Fibroblast of mammary gland (primary cell): ENCODE results near the gene OTOP2.

Experiments used
- DNase-seq: peaks from one replicate; pipeline ENCODE4 v3.0.0-alpha.2; 2010; ENCODE audit warnings: low read depth
- H3K4me3 ChIP-seq: 2 replicates; pipeline ENCODE4 v1.5.1; 2011; ENCODE audit warnings: low read depth, mild to moderate bottlenecking, low read length, moderate library complexity; ENCODE audit not compliant: control insufficient read depth
- TF ChIP-seq, protein P1 (sequence below): conservative IDR thresholded peaks from 2 replicates; pipeline ENCODE4 v1.5.1; 2011; ENCODE audit warnings: low read depth, low read length, inconsistent platforms; ENCODE audit not compliant: control insufficient read depth, insufficient read depth

OTOP2 gene

DNA sequence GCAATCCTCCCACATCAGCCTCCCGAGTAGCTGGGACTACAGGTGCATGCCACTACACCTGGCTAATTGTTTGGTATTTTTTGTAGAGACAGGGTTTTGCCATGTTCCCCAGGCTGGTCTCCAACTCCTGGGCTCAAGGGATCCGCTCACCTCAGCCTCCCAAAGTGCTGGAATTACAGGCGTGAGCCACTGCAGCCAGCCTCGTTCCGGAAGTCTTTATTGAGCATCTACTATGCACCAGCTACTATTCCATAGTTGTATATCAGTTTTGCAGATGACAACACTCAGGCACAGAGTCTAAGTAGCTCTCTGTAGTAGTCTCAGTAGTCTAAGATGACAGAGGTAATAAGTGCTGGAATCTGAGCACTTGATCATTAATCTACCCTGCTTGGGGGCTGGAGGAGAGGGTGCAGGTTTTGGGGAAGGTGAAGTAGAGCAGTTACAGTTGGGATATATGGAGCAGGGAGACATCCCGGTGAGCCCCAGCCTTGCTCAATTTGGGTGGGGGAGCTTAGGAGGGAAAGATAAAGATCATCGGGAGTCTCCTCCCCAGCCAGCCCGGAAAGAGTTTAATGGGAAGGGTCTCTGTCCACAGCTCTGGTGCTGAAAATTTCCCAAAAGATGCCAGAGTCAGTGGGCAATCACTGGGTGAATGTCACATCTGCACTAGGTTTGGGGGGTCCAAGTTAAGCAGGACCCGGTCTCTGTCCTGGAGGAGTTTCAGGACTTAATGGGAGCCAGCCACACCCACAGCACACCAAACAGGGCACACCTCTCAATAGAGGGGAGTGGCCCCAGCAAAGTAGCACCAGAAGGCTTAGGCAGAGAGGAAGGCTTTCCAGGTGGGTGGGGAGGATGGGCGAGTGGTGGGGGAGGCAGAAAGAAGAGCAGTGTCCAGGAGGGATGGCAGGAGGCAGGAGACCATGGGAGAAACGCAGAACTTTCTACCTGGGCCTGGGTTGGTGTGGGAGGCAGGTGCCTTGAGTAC lies 13.3 kb downstream of the OTOP2 start:
- no peak overlapping the region for H3K4me3 ChIP-seq
- TF ChIP-seq, protein P1, sequence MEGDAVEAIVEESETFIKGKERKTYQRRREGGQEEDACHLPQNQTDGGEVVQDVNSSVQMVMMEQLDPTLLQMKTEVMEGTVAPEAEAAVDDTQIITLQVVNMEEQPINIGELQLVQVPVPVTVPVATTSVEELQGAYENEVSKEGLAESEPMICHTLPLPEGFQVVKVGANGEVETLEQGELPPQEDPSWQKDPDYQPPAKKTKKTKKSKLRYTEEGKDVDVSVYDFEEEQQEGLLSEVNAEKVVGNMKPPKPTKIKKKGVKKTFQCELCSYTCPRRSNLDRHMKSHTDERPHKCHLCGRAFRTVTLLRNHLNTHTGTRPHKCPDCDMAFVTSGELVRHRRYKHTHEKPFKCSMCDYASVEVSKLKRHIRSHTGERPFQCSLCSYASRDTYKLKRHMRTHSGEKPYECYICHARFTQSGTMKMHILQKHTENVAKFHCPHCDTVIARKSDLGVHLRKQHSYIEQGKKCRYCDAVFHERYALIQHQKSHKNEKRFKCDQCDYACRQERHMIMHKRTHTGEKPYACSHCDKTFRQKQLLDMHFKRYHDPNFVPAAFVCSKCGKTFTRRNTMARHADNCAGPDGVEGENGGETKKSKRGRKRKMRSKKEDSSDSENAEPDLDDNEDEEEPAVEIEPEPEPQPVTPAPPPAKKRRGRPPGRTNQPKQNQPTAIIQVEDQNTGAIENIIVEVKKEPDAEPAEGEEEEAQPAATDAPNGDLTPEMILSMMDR, result no peak
- DNase-seq, result no peak

DNA sequence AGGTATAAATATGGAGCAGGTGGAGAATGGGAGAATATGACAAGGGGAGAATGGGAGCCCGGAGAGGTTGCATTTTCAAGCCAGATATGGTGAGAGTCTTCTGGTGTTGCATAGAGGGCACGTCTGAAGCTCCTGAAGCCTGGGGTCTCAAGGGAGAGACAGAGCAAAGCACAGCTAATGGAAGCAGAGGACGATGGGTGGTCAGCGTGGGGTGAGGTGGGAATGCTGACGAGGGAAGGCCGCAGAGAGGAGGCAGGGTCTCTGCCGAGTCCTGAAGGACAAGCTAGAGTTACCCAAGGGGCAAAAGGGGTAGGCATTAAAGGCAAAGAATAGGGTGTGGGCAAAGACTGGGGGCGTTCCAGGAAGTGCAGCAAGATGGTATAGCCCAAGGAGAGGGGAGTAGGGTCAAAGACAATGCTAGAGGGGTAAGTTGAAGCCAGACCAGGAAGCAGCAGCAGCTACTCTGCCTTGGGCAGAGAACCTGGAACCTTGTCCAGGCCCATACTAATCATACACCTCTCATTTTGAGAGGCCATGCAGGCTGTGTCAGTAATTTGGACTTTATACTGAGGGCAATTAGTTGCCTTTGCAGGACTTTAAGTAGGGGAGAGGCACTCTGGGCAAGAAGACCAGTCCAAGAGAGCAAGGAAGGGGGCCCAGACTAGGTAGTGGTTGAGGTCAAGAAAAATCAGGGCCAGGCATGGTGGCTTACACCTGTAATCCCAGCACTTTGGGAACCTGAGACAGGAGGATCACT lies 14.3 kb downstream of the OTOP2 start:
- H3K4me3 ChIP-seq, result no peak overlapping the region
- TF ChIP-seq, protein P1, result no peak
- no peak for DNase-seq

DNA sequence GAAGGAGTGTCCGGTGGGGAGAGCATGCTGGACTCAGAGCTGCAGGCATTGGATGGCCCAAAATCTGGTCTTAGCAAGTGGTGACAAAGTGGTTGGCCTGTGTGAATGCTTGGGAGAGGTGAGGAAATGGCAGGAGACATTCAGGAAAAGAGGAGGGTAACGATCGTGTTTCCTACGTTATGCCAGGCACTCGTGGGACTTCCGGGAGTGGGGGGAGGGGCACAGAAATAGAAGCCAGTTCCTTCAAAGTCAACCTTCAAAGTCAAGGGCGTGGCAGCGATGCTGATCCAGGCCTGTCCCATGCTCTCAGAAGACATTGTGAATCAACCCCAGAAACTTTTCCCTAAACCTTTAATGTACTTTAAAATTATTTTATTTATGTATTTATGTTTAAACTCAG lies 15.5 kb downstream of the OTOP2 start:
- no peak overlapping the region for H3K4me3 ChIP-seq
- no peak for DNase-seq
- TF ChIP-seq, protein P1, result no peak

DNA sequence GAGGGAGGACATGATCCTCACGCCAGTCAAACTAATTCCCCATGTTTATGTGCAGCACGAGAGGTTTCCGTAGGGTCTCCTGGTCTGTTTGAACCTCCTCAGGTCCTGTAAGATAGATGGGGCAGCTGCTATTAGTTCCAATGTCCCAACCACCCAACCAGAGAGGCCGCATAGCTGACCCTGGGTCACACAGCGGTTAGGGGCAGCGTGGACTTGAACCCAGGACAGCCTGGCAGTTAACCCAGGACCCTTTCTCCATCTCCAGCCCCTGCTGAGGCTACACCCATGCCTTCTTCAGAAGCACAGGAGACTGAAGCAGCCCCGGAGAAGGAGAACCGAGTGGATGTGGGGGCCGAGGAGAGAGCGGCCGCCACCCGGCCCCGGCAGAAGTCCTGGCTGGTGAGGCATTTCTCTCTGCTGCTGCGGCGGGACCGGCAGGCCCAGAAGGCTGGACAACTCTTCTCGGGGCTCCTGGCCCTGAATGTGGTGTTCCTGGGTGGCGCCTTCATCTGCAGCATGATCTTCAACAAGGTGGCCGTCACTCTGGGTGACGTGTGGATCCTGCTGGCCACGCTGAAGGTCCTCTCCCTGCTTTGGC lies 17.2 kb downstream of the OTOP2 start:
- no peak for DNase-seq
- no peak overlapping the region for H3K4me3 ChIP-seq
- TF ChIP-seq, protein P1, result no peak

DNA sequence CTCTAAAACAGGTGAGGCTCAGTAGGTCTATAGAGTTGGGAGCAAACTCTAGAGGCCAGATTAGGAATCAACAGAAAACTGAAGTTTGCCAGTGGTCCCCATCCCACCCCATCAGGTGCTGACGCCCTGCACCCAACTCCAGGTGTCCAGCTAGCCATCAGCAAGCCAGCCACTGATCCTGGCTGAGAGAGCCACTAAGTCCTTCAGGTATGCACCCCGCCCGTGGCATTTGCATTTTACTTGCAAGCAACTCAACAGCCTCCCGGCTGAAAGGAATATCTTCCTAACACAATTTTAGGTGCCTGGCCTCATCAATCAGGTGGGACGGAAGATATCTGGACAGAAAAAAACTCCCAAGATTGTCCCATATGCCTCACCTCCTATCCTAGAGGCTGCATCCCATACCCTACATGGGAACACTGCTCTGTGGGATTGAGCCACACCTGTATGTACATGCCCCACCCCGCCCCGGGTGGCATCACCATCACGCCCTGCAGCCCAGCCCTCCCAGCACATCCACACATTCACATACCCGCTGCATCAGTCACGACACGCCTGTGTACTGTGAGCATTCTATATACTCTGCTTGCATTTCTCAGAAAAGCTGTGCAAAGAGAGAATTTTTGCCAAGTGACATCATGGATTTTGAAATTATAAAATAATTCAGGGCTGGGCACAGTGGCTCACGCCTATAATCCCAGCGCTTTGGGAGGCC lies 19.9 kb downstream of the OTOP2 start:
- no peak for DNase-seq
- TF ChIP-seq, protein P1, result no peak
- no peak overlapping the region for H3K4me3 ChIP-seq

DNA sequence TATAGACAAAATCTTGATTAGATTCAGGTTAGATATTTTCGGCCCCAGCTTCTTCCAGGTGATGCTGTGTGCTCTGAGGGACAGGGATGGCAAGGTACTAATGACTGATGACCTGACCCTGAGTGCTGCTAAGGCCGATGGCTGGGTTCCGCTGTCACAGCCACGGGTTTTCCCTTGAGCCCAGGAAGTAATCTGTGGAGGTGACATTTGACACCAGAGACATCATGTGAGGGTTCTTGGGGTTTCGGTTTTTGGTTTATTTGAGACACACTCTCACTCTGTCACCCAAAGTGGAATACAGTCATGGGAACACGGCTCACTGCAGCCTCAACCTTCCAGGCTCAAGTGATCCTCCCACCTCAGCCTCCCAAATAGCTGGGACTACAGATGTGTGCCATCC lies 21.5 kb downstream of the OTOP2 start:
- no peak for DNase-seq
- H3K4me3 ChIP-seq, result no peak overlapping the region
- TF ChIP-seq, protein P1, result no peak
